ENCODE data around the gene RTN4IP1. TPM values are rescaled to one million over a fixed set of nuclear protein-coding genes. Genes with fewer than 3 reads are reported as not detected.

The RTN4IP1 gene
- total RNA-seq, 2 donors from 2014 or later: 5.8 to 11.9 TPM

GRCh38 chr6:106626485-106626884 is 2.8 kb downstream of the RTN4IP1 start:
- TF ChIP-seq, protein P1, sequence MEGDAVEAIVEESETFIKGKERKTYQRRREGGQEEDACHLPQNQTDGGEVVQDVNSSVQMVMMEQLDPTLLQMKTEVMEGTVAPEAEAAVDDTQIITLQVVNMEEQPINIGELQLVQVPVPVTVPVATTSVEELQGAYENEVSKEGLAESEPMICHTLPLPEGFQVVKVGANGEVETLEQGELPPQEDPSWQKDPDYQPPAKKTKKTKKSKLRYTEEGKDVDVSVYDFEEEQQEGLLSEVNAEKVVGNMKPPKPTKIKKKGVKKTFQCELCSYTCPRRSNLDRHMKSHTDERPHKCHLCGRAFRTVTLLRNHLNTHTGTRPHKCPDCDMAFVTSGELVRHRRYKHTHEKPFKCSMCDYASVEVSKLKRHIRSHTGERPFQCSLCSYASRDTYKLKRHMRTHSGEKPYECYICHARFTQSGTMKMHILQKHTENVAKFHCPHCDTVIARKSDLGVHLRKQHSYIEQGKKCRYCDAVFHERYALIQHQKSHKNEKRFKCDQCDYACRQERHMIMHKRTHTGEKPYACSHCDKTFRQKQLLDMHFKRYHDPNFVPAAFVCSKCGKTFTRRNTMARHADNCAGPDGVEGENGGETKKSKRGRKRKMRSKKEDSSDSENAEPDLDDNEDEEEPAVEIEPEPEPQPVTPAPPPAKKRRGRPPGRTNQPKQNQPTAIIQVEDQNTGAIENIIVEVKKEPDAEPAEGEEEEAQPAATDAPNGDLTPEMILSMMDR (IDR thresholded peaks at IDR 0.05): no peak
- Histone ChIP-seq H3K4me3 (no peak overlapping the region), H3K27me3 (no peaks in the 10 kb centered on the region), H3K36me3 (no peaks in the 10 kb centered on the region), H3K27ac (no peak overlapping the region), H3K9me3 (no peaks in the 10 kb centered on the region), H3K4me1 (peaks cover 0 to 17% of the 10 kb centered on the region in 2 donors)
- DNase-seq (ENCODE audit: low spot score): no peak

DNA sequence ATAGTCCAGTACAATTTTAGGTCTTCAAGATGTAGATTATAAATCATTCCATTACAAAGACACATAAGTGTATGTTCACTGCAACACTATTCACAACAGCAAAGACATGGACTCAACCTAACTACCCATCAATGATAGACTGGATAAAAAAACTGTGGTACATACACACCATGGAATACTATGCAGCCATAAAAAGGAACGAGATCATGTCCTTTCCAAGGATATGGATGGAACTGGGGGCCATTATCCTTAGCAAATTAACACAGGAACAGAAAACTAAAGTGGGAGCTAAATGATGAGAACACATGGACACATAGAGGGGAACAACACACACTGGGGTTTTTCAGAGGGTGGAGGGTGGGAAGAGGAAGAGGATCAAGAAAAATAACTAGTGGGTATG is 6.3 kb downstream of the RTN4IP1 start:
- Histone ChIP-seq H3K4me3 (no peak overlapping the region), H3K9me3 (no peaks in the 10 kb centered on the region), H3K27me3 (no peaks in the 10 kb centered on the region), H3K27ac (no peak overlapping the region), H3K36me3 (no peaks in the 10 kb centered on the region), H3K4me1 (peaks cover 0 to 1% of the 10 kb centered on the region in 2 donors)
- DNase-seq (ENCODE audit: low spot score): no peak
- TF ChIP-seq, protein P1 (IDR thresholded peaks at IDR 0.05): no peak

DNA sequence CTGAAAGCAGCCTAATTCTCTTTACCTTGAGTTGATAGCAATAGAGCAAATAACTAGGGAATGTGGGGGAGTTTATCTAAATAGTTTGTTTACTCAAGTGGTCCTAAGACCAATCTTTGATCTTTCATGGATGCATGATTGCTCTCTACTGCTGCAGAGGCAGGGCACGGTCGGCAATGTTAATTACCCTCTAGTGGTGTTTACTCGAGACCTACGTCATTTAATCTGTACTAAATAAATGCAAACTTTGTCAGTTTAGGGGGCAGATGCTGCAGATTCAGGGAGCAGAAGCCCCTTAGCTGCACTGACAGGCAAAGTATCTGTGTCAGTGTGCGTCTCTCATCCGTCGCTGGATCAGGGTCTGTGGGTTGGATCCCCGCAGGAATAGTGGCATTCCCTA is 6.9 kb downstream of the RTN4IP1 start:
- no peak for DNase-seq (ENCODE audit: low spot score)
- H3K36me3 ChIP-seq: no peaks in the 10 kb centered on the region
- no peaks in the 10 kb centered on the region for H3K27me3 ChIP-seq
- no peaks in the 10 kb centered on the region for H3K4me1 ChIP-seq
- no peaks in the 10 kb centered on the region for H3K9me3 ChIP-seq
- no peak overlapping the region for H3K27ac ChIP-seq
- H3K4me3 ChIP-seq: no peak overlapping the region
- TF ChIP-seq, protein P1 (IDR thresholded peaks at IDR 0.05): no peak

- H3K4me1 ChIP-seq: no peaks in the 10 kb centered on the region
- no peak overlapping the region for H3K27ac ChIP-seq
- H3K9me3 ChIP-seq: no peaks in the 10 kb centered on the region
- H3K27me3 ChIP-seq: no peaks in the 10 kb centered on the region
- no peak for DNase-seq (ENCODE audit: low spot score)
- H3K36me3 ChIP-seq: no peaks in the 10 kb centered on the region
- TF ChIP-seq, protein P1 (IDR thresholded peaks at IDR 0.05): no peak
- H3K4me3 ChIP-seq: no peak overlapping the region
These were observed 8.2 kb downstream of the RTN4IP1 start for GRCh38 chr6:106620931-106621672.

DNA sequence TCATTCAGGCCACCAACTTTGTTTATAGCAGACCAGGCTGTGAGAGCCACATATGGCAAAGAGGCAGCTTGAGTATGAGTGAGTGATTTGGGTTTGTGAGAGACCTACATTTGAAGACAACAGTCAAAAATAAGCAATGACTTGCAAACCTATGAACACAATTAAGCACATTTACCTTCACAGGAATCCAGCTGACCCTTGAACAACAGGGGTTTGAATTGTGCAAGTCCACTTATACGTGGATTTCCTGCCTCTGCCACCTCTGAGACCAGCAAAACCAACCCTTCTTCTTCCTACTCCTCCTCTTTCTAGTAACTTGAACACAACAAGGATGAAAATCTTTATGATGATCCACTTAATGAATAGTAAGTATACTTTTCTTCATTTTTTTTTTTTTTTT is 10.1 kb downstream of the RTN4IP1 start:
- DNase-seq (ENCODE audit: low spot score): no peak
- Histone ChIP-seq H3K4me3 (no peak overlapping the region), H3K4me1 (no peaks in the 10 kb centered on the region), H3K27me3 (no peaks in the 10 kb centered on the region), H3K27ac (no peak overlapping the region), H3K36me3 (no peaks in the 10 kb centered on the region), H3K9me3 (no peaks in the 10 kb centered on the region)
- TF ChIP-seq, protein P1 (IDR thresholded peaks at IDR 0.05): no peak

GRCh38 chr6:106618324-106618723 is 11.0 kb downstream of the RTN4IP1 start:
- Histone ChIP-seq H3K4me3 (no peak overlapping the region), H3K27me3 (no peaks in the 10 kb centered on the region), H3K4me1 (no peaks in the 10 kb centered on the region), H3K27ac (no peak overlapping the region), H3K9me3 (no peaks in the 10 kb centered on the region), H3K36me3 (no peaks in the 10 kb centered on the region)
- no peak for DNase-seq (ENCODE audit: low spot score)
- TF ChIP-seq, protein P1 (IDR thresholded peaks at IDR 0.05): no peak
